Astrocyte of the cerebellum (primary cell): Measurements from ENCODE around the gene TIAM2.

Experiments
- DNase-seq: peaks from one replicate; pipeline ENCODE4 v3.0.0-alpha.2; 2011; ENCODE audit warnings: low read depth
- H3K4me3 ChIP-seq: 2 replicates; pipeline ENCODE4 v1.5.1; 2011; ENCODE audit warnings: mild to moderate bottlenecking, low read depth, low read length, moderate library complexity
- in situ Hi-C: cut with HindIII; loops from 2 replicates; pipeline ENCODE4 v1.10.0; 2017; ENCODE audit warnings: low sequenced_read_pairs
- TF ChIP-seq, protein P1 (sequence below): IDR thresholded peaks from 2 replicates; pipeline ENCODE4 v1.5.1; 2012; ENCODE audit warnings: low read length, low read depth, moderate library complexity, mild to moderate bottlenecking; ENCODE audit errors: missing control alignments

The TIAM2 gene

GRCh38 chr6:155197932-155198331, 202.8 kb downstream of the TIAM2 start:
- TF ChIP-seq, protein P1, sequence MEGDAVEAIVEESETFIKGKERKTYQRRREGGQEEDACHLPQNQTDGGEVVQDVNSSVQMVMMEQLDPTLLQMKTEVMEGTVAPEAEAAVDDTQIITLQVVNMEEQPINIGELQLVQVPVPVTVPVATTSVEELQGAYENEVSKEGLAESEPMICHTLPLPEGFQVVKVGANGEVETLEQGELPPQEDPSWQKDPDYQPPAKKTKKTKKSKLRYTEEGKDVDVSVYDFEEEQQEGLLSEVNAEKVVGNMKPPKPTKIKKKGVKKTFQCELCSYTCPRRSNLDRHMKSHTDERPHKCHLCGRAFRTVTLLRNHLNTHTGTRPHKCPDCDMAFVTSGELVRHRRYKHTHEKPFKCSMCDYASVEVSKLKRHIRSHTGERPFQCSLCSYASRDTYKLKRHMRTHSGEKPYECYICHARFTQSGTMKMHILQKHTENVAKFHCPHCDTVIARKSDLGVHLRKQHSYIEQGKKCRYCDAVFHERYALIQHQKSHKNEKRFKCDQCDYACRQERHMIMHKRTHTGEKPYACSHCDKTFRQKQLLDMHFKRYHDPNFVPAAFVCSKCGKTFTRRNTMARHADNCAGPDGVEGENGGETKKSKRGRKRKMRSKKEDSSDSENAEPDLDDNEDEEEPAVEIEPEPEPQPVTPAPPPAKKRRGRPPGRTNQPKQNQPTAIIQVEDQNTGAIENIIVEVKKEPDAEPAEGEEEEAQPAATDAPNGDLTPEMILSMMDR = no peak
- DNase-seq = no peak
- H3K4me3 ChIP-seq = no peak overlapping the region
- in situ Hi-C loops = no loop called here

GRCh38 chr6:155200012-155200411, 204.9 kb downstream of the TIAM2 start:
- TF ChIP-seq, protein P1 = no peak
- no peak for DNase-seq
- no peak overlapping the region for H3K4me3 ChIP-seq
- in situ Hi-C loops = no loop called here

DNA sequence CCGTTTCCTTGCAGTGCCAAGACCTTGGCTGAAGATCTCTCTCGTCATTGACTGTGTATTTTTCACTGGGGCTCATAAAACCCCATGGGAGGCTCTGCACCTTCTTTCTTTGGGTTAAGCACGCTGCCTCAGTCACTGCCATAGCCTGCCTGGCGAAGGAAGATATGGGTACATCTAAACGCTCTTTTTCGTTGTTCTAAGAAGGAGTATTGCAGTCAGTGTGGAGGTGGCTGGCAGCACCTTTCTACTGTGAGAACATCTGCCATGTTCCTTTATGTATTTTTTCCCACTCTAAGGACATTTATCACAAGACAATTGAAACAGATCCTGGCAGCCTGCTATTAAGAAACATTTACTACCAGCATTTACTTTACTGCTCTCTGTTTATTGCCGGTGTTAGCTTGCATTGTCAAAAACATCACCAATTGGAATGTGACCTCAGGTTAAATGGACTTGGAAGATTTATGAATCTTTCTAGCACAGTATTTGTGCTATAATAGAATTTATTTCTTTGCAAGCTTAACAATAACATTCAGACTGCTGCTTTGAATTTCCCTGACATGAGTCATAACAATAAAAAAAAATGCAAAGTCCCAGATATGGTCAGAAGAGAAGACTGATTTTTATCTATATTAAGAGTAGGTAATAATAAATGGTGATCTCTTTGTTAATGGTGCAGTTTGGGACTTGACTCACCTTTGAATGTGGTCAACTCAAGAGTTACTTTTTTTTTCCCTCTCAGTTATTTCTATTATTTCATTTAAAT, 206.5 kb downstream of the TIAM2 start:
- DNase-seq = peak; percentile 70
- H3K4me3 ChIP-seq = no peak overlapping the region
- TF ChIP-seq, protein P1 = no peak
- in situ Hi-C loops = no loop called here

DNA sequence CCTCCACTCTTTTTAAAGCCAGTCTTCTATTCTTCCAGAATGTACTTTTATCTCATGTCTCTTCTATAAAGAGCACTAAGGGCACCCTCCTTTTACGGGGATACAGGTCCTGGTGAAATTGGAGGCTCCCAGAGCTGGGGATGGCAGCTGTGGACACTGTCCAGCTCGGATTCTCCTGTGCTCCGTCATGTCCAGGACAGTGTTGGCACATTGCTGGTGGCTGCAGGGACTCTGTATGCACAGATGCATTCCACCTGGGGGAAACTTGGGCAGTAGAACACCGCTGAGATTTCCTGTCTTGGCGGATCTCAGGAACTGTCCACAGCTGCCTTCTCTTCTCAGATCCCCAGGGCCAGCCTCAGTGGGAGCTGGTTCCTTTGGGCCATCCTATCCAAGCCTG, 212.1 kb downstream of the TIAM2 start:
- no peak for DNase-seq
- H3K4me3 ChIP-seq = no peak overlapping the region
- TF ChIP-seq, protein P1 = no peak
- in situ Hi-C loops = no loop called here

- DNase-seq = no peak
- in situ Hi-C loops = no loop called here
- TF ChIP-seq, protein P1 = no peak
- no peak overlapping the region for H3K4me3 ChIP-seq
These were observed 217.0 kb downstream of the TIAM2 start for GRCh38 chr6:155212106-155212505.

- in situ Hi-C loops = no loop called here
- DNase-seq = no peak
- no peak overlapping the region for H3K4me3 ChIP-seq
- TF ChIP-seq, protein P1 = no peak
These were observed 217.7 kb downstream of the TIAM2 start for GRCh38 chr6:155212616-155213380.
